SK-N-SH treated with all-trans-retinoic acid at 6 μM for 48 hours (cell line): ENCODE measurements around the gene TTC33.
"Not testable (repeated sequence)": the region's sequence is repeated elsewhere in the genome, so short reads cannot be mapped to it uniquely, and the experiment has no call there.

Experiments
- ATAC-seq: fragments of 200-7000 bp; cut with Tn5 transposase; 3 replicates; pipeline ENCODE4 v1.9.1; 2020; ENCODE audit warnings: mild to moderate bottlenecking, moderate library complexity
- ARNTL ChIP-seq: fragments of 450-650 bp; formaldehyde crosslinking; IDR thresholded peaks from 2 replicates; pipeline ENCODE4 v1.5.0; 2020; ENCODE audit warnings: low read depth, mild to moderate bottlenecking, moderate library complexity, borderline replicate concordance
- BACH2 ChIP-seq: fragments of 250-450 bp; sonication (Bioruptor Pico); IDR thresholded peaks from 2 replicates; pipeline ENCODE4 v1.9.0; 2021; ENCODE audit warnings: mild to moderate bottlenecking, borderline replicate concordance
- GLIS3 ChIP-seq: fragments of 250-450 bp; sonication (Bioruptor Pico); IDR thresholded peaks from 2 replicates; pipeline ENCODE4 v1.5.0; 2020; ENCODE audit warnings: mild to moderate bottlenecking, moderate library complexity
- ISL1 ChIP-seq: fragments of 250-450 bp; sonication (Bioruptor Pico); IDR thresholded peaks from 2 replicates; pipeline ENCODE4 v2.1.2; 2022; ENCODE audit warnings: mild to moderate bottlenecking, moderate library complexity
- PPARA ChIP-seq: fragments of 250-450 bp; sonication (Bioruptor Pico); IDR thresholded peaks from 2 replicates; pipeline ENCODE4 v1.5.0; 2020; ENCODE audit warnings: mild to moderate bottlenecking, borderline replicate concordance
- RARB ChIP-seq: fragments of 250-450 bp; sonication (Bioruptor Pico); IDR thresholded peaks from 2 replicates; pipeline ENCODE4 v1.8.0; 2021; ENCODE audit warnings: mild to moderate bottlenecking, moderate library complexity
- TCF4 ChIP-seq: fragments of 250-450 bp; sonication (Bioruptor Pico); IDR thresholded peaks from 2 replicates; pipeline ENCODE4 v1.8.0; 2021; ENCODE audit warnings: mild to moderate bottlenecking, moderate library complexity, borderline replicate concordance
- TOX ChIP-seq: fragments of 250-450 bp; sonication (Bioruptor Pico); IDR thresholded peaks from 2 replicates; pipeline ENCODE4 v1.8.0; 2021; ENCODE audit warnings: mild to moderate bottlenecking, moderate library complexity, borderline replicate concordance
- TSHZ2 ChIP-seq: fragments of 250-450 bp; sonication (Bioruptor Pico); IDR thresholded peaks from 2 replicates; pipeline ENCODE4 v1.5.0; 2020; ENCODE audit warnings: mild to moderate bottlenecking, moderate library complexity
- ZC3H10 ChIP-seq: fragments of 250-450 bp; sonication (Bioruptor Pico); IDR thresholded peaks from 2 replicates; pipeline ENCODE4 v1.5.1; 2021; ENCODE audit warnings: mild to moderate bottlenecking, moderate library complexity
- ZFP3 ChIP-seq: fragments of 250-450 bp; sonication (Bioruptor Pico); IDR thresholded peaks from 2 replicates; pipeline ENCODE4 v1.5.0; 2020; ENCODE audit warnings: mild to moderate bottlenecking, moderate library complexity
- TF ChIP-seq, protein P1 (sequence below): fragments of 250-450 bp; sonication (Bioruptor Pico); IDR thresholded peaks from 2 replicates; pipeline ENCODE4 v1.8.0; 2020; ENCODE audit warnings: mild to moderate bottlenecking, moderate library complexity, borderline replicate concordance
- TF ChIP-seq, protein P2 (sequence below): fragments of 250-450 bp; sonication (Bioruptor Pico); IDR thresholded peaks from 2 replicates; pipeline ENCODE4 v1.8.0; 2021; ENCODE audit warnings: low read depth, mild to moderate bottlenecking, moderate library complexity, borderline replicate concordance

TTC33 gene

GRCh38 chr5:40594811-40595210, 160.9 kb downstream of the TTC33 start:
- TF ChIP-seq ZC3H10 (CRISPR knock-in tag) (no peak), BACH2 (CRISPR knock-in tag) (no peak), TOX (CRISPR knock-in tag) (no peak), ISL1 (CRISPR knock-in tag) (no peak), ARNTL (no peak)
- TF ChIP-seq, protein P1, sequence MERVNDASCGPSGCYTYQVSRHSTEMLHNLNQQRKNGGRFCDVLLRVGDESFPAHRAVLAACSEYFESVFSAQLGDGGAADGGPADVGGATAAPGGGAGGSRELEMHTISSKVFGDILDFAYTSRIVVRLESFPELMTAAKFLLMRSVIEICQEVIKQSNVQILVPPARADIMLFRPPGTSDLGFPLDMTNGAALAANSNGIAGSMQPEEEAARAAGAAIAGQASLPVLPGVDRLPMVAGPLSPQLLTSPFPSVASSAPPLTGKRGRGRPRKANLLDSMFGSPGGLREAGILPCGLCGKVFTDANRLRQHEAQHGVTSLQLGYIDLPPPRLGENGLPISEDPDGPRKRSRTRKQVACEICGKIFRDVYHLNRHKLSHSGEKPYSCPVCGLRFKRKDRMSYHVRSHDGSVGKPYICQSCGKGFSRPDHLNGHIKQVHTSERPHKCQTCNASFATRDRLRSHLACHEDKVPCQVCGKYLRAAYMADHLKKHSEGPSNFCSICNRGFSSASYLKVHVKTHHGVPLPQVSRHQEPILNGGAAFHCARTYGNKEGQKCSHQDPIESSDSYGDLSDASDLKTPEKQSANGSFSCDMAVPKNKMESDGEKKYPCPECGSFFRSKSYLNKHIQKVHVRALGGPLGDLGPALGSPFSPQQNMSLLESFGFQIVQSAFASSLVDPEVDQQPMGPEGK = no peak
- TF ChIP-seq, protein P2, sequence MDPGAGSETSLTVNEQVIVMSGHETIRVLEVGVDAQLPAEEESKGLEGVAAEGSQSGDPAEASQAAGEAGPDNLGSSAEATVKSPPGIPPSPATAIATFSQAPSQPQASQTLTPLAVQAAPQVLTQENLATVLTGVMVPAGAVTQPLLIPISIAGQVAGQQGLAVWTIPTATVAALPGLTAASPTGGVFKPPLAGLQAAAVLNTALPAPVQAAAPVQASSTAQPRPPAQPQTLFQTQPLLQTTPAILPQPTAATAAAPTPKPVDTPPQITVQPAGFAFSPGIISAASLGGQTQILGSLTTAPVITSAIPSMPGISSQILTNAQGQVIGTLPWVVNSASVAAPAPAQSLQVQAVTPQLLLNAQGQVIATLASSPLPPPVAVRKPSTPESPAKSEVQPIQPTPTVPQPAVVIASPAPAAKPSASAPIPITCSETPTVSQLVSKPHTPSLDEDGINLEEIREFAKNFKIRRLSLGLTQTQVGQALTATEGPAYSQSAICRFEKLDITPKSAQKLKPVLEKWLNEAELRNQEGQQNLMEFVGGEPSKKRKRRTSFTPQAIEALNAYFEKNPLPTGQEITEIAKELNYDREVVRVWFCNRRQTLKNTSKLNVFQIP = no peak
- TF ChIP-seq, all 23 proteins: peak for 0
- ATAC-seq = no peak

DNA sequence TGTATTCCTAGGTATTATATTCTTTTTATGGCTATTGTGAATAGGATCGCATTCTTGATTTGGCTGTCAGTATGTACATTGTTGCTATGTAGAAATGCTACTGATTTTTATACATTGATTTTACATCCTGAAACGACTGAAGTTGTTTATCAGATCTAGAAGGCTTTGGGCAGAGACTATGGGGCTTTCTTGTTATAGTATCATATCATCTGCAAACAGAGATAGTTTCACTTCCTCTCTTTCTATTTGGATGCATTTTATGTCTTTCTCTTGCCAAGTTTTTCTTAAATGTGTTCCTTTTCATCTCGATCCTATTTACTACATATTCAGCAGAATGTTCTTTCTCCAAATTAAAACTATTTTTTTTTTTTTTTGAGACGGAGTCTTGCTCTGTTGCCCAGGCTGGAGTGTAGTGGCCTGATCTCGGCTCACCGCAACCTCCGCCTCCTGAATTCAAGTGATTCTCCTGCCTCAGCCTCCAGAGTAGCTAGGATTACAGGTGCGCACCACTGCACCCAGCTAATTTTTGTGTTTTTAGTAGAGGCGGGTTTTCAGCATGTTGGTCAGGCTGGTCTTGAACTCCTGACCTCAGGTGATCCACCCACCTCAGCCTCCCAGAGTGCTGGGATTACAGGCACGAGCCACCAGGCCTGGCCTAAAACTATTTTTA, 163.9 kb downstream of the TTC33 start:
- not testable (repeated sequence) for ATAC-seq

- ATAC-seq = no peak
- TF ChIP-seq, protein P2 = no peak
- TF ChIP-seq PPARA (CRISPR knock-in tag) (no peak), ARNTL (no peak), ZFP3 (CRISPR knock-in tag) (no peak), ISL1 (CRISPR knock-in tag) (no peak), TSHZ2 (no peak), RARB (CRISPR knock-in tag) (no peak)
These were observed 168.4 kb downstream of the TTC33 start for GRCh38 chr5:40587376-40587775.

GRCh38 chr5:40585537-40586267, 170.1 kb downstream of the TTC33 start:
- no peak for ATAC-seq
- no peak for TF ChIP-seq ZC3H10 (CRISPR knock-in tag)
- TF ChIP-seq RARB (CRISPR knock-in tag) = no peak
- TF ChIP-seq TSHZ2 = no peak
- TF ChIP-seq, protein P1 = no peak
- TF ChIP-seq TCF4 = no peak
- TF ChIP-seq GLIS3 (CRISPR knock-in tag) = no peak
